ENCODE measurements around the gene KCTD12.

- TF ChIP-seq, protein P1, sequence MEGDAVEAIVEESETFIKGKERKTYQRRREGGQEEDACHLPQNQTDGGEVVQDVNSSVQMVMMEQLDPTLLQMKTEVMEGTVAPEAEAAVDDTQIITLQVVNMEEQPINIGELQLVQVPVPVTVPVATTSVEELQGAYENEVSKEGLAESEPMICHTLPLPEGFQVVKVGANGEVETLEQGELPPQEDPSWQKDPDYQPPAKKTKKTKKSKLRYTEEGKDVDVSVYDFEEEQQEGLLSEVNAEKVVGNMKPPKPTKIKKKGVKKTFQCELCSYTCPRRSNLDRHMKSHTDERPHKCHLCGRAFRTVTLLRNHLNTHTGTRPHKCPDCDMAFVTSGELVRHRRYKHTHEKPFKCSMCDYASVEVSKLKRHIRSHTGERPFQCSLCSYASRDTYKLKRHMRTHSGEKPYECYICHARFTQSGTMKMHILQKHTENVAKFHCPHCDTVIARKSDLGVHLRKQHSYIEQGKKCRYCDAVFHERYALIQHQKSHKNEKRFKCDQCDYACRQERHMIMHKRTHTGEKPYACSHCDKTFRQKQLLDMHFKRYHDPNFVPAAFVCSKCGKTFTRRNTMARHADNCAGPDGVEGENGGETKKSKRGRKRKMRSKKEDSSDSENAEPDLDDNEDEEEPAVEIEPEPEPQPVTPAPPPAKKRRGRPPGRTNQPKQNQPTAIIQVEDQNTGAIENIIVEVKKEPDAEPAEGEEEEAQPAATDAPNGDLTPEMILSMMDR (IDR thresholded peaks at IDR 0.05; ENCODE audit: poor library complexity), result no peak
- no peak for TF ChIP-seq EZH2 (IDR thresholded peaks at IDR 0.05; ENCODE audit: borderline replicate concordance)
Measured at GRCh38 chr13:76888421-76888820, 2.2 kb upstream of the KCTD12 start.

Data from hepatocyte (in vitro differentiated cells).